Gastroesophageal sphincter (tissue), 3 donors: ENCODE data around the gene SDF4.

Experiments
- POLR2A ChIP-seq, 2 donors: fragments of 450-650 bp; IDR thresholded peaks; one replicate each; pipeline ENCODE4 v1.6.1; 2017; ENCODE audit warnings: antibody characterized with exemption in 2 of 2, mild to moderate bottlenecking in 2 of 2, moderate library complexity in 1 of 2
- TF ChIP-seq, protein P1 (sequence below), 4 experiments: fragments of 200-600 bp in 2 of 4; fragments of 450-650 bp in 2 of 4; sonication (generic) in 1 of 4; IDR thresholded peaks; one replicate each; pipeline ENCODE4 v1.5.1; 2017 to 2019; ENCODE audit warnings: antibody characterized with exemption in 4 of 4, mild to moderate bottlenecking in 2 of 4, moderate library complexity in 2 of 4

DNA sequence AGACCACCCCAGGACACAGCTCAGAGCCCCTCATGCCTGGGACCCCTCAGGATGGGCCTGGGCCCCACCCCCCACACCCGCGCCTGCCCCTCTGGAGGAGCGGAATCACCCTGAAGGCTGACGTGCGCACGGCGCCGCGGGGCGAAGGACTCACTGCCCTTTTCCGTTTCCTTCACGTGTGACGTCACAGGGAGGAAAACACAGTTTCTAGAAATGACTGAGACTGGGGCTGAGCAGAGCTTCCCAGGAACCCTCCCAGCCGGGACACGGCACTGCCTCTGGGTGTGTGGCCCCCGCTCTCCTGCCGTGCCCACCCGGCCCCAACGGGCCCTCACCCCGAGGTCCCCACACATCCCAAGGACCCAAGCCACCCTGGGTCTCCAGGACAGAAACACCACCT lies 12.5 kb downstream of the SDF4 start:
- TF ChIP-seq, protein P1, sequence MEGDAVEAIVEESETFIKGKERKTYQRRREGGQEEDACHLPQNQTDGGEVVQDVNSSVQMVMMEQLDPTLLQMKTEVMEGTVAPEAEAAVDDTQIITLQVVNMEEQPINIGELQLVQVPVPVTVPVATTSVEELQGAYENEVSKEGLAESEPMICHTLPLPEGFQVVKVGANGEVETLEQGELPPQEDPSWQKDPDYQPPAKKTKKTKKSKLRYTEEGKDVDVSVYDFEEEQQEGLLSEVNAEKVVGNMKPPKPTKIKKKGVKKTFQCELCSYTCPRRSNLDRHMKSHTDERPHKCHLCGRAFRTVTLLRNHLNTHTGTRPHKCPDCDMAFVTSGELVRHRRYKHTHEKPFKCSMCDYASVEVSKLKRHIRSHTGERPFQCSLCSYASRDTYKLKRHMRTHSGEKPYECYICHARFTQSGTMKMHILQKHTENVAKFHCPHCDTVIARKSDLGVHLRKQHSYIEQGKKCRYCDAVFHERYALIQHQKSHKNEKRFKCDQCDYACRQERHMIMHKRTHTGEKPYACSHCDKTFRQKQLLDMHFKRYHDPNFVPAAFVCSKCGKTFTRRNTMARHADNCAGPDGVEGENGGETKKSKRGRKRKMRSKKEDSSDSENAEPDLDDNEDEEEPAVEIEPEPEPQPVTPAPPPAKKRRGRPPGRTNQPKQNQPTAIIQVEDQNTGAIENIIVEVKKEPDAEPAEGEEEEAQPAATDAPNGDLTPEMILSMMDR (IDR thresholded peaks at IDR 0.05) = no peak
- TF ChIP-seq POLR2A (IDR thresholded peaks at IDR 0.05) = no peak
